DMS 273 (cell line): Measurements from ENCODE around the gene TM4SF20.

Experiments
- DNase-seq: peaks from one replicate; lab custom pipeline; 2025; ENCODE audit not compliant: unreplicated experiment; lab: John Stamatoyannopoulos, UW

TM4SF20 gene

GRCh38 chr2:227323818-227324217, 55.3 kb downstream of the TM4SF20 start:
- no peak for DNase-seq

DNA sequence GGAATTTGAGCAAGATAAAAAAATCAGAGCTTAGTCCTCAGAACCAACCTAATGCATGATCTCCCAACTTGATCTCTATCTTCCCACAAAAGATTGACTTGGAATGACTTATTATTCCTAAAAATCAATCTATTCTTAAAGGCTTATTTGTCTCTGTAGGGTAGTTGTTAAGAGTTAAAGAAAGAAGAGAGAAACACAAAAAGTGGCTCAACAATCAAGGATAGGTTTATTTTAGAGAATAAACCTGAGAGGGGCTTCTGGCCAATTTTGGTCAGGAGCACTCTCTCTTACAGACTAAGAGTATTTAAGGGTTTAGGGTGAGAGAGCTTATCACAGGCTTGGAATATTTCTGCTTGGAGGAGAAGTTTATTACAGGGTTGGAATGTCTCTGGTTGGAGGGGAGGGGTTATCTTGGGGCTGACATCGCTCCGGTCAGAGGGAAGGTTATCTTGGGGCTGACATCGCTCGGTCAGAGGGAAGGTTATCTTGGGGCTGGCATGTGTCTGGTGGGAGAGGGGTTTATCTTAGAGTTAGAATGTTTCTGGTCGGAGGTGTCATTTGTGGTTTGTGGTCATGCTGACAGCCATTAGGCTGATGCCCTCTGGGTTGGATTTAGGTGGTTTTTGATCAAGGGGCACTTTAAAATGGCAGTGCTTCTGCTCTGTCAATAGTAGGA, 56.4 kb downstream of the TM4SF20 start:
- no peak for DNase-seq

DNA sequence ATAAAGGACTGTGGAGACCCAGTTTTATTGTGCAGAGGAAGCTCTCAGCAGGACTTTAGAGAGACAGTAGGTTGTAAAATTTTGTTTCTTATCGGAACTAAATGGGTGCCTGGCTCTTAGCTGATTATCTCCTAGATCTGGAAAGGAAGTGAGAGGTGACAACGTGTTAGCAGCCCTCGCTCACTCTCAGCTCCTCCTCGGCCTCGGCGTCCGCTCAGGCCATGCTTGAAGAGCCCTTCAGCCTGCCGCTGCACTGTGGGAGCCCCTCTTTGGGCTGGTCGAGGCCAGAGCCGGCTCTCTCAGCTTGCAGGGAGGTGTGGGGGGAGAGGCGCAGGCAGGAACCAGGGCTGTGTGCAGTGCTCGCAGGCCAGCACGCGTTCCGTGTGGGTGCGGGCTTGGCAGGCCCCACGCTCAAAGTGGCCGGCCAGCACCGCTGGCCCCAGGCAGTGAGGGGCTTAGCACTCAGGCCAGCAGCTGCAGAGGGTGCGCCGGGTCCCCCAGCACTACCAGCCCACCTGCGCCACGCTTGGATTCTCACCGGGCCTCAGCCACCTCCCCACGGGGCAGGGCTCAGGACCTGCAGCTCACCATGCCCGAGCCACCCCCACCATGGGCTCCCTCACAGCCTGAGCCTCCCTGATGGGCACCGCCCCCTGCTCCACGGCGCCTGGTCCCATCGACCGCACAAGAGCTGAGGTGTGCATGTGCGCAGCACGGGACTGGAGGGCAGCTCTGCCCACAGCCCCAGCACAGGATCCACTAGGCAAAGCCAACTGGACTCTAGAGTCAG, 58.6 kb downstream of the TM4SF20 start:
- DNase-seq = no peak

DNA sequence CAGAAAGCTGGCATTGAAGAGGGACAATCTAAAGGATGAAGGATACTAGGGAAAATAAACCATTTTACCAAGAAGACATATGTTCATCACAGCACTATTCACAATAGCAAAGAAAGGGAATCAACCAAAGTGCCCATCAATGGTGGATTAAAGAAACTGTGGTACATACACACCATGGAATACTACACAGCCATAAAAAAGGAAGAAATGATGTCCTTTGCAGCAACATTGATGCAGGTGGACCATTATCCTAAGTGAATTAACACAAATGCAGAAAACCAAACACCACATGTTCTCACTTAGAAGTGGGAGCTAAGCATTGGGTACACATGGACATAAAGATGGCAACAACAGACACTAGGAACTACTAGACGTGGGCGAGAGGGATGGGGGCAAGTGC, 61.3 kb downstream of the TM4SF20 start:
- no peak for DNase-seq

- DNase-seq = no peak
Measured at GRCh38 chr2:227313310-227313709, 65.8 kb downstream of the TM4SF20 start.

- no peak for DNase-seq
Measured at GRCh38 chr2:227312579-227312978, 66.5 kb downstream of the TM4SF20 start.
